HepG2 (cell line): Measurements from ENCODE around the gene ADPGK. TPM values are rescaled to one million over a fixed set of nuclear protein-coding genes. Genes with fewer than 3 reads are reported as not detected.
A peak's percentile ranks its signal among the peaks of the same experiment; 100 is the strongest.

Source experiments
- CEBPZ ChIP-seq: IDR thresholded peaks from 2 replicates; pipeline ENCODE4 v1.6.1; 2012; ENCODE audit warnings: low read length, improper control_type of control experiment
- GRHL1 ChIP-seq: sonication (generic); formaldehyde crosslinking; conservative IDR thresholded peaks from 2 replicates; pipeline ENCODE4 v1.8.0; 2022; ENCODE audit warnings: missing genetic modification reagents
- GTF2F1 ChIP-seq: fragments of 150-350 bp; IDR thresholded peaks from 2 replicates; pipeline ENCODE4 v1.6.1; 2014; ENCODE audit warnings: low read length
- JUND ChIP-seq: sonication (generic); formaldehyde crosslinking; IDR thresholded peaks from 2 replicates; pipeline ENCODE4 v1.8.0; 2022; ENCODE audit warnings: mild to moderate bottlenecking, missing genetic modification reagents
- MAF1 ChIP-seq: sonication (generic); formaldehyde crosslinking; IDR thresholded peaks from 2 replicates; pipeline ENCODE4 v1.5.0; 2020; ENCODE audit warnings: missing genetic modification reagents, borderline replicate concordance
- SNAPC2 ChIP-seq: sonication (generic); formaldehyde crosslinking; IDR thresholded peaks from 2 replicates; pipeline ENCODE4 v1.8.1; 2022; ENCODE audit warnings: mild to moderate bottlenecking, missing genetic modification reagents
- THAP9 ChIP-seq: sonication (generic); formaldehyde crosslinking; IDR thresholded peaks from 2 replicates; pipeline ENCODE4; 2020; ENCODE audit warnings: missing genetic modification reagents, mild to moderate bottlenecking, borderline replicate concordance
- ZBTB46 ChIP-seq: sonication (generic); formaldehyde crosslinking; IDR thresholded peaks from 2 replicates; pipeline ENCODE4 v1.4.0; 2020; ENCODE audit warnings: mild to moderate bottlenecking, missing genetic modification reagents, borderline replicate concordance
- ZFAT ChIP-seq: sonication (generic); formaldehyde crosslinking; conservative IDR thresholded peaks from 2 replicates; pipeline ENCODE4 v1.8.1; 2023; ENCODE audit warnings: missing genetic modification reagents, inconsistent platforms
- ZNF354B ChIP-seq: sonication (generic); formaldehyde crosslinking; IDR thresholded peaks from 2 replicates; pipeline ENCODE4 v1.8.0; 2022; ENCODE audit warnings: mild to moderate bottlenecking, missing genetic modification reagents
- ZNF460 ChIP-seq: sonication (generic); formaldehyde crosslinking; IDR thresholded peaks from 2 replicates; pipeline ENCODE4 v1.5.1; 2020; ENCODE audit warnings: missing genetic modification reagents, mild to moderate bottlenecking, borderline replicate concordance
- polyA plus RNA-seq, 8 experiments: library from polyadenylated mRNA; depleted of rRNA in 3 of 8; stranded (reverse) in 7 of 8; unstranded in 1 of 8; fragments of >200 nt; fragmentation: Illumina TruSeq in 4 of 8; extraction: Trizol in 4 of 8; gene quantifications; 2 replicates each; pipeline versions ENCODE4 v1.2.1 to v1.2.3, GENCODE V29; 2011 to 2016; ENCODE audit warnings: low read depth in 4 of 8, missing spikeins in 1 of 8, mixed read lengths in 1 of 8; ENCODE audit not compliant: insufficient read depth in 1 of 8
- total RNA-seq, 5 experiments: library from RNA; depleted of rRNA; stranded (reverse); fragments of >200 nt; fragmentation: Illumina TruSeq; extraction: Trizol; gene quantifications; 2 replicates each; pipeline ENCODE4 v1.2.3, GENCODE V29; 2016; ENCODE audit warnings: low read depth in 1 of 5

ADPGK gene
- total and polyA plus RNA-seq, 2 of the 13 experiments (the other 11 are each of a cell fraction or from before 2014, with no cell fraction given): 61.6 to 67.5 TPM

- TF ChIP-seq MAF1 (CRISPR knock-in tag): no peak; the same call in 1 of the 2 replicates
- no peak for TF ChIP-seq ZNF460 (CRISPR knock-in tag)
- TF ChIP-seq ZNF354B: no peak
- TF ChIP-seq CEBPZ: no peak
- TF ChIP-seq SNAPC2: no peak
- peak; percentile 68; the same call in 1 of the 2 replicates for TF ChIP-seq THAP9 (CRISPR knock-in tag)
- 0 out of 2 replicates have a peak, but pooled peaks have one; percentile 28 for TF ChIP-seq JUND (CRISPR knock-in tag)
- 0 out of 2 replicates have a peak, but pooled peaks have one; percentile 26 for TF ChIP-seq GTF2F1
- no peak for TF ChIP-seq GRHL1 (CRISPR knock-in tag)
- no peak for TF ChIP-seq ZBTB46 (CRISPR knock-in tag)
- no peak for TF ChIP-seq ZFAT
These were observed at the start of gene ADPGK (continued) for GRCh38 chr15:72783640-72784455.
